PC-9 (cell line): ENCODE data around the gene STK39. TPM values are rescaled to one million over a fixed set of nuclear protein-coding genes. Genes with fewer than 3 reads are reported as not detected.

Experiments
- BruUV-seq: library from RNA; stranded (reverse); fragments of 400-500 nt; replicated peaks from 2 replicates; lab custom pipeline; 2021; lab: Mats Ljungman, UMichigan
- CTCF ChIA-PET: fragments of 300-600 bp; sonication (Branson Sonifier 250); formaldehyde crosslinking; loops from one replicate; lab custom pipeline; 2022; ENCODE audit warnings: antibody characterized with exemption; lab: Charles Lee
- POLR2A ChIA-PET: fragments of 300-600 bp; sonication (Branson Sonifier 250); formaldehyde crosslinking; loops from one replicate; lab custom pipeline; 2022; ENCODE audit warnings: antibody characterized with exemption; ENCODE audit not compliant: unreplicated experiment; lab: Charles Lee
- DNase-seq, 2 experiments: peaks; one replicate each; pipeline versions ENCODE4 v3.0.0 to v3.0.0-alpha.2; 2015 to 2022; ENCODE audit warnings: mixed read lengths in 1 of 2
- H2AFZ ChIP-seq: fragments of 200-600 bp; sonication (generic); 2 replicates; pipeline ENCODE4 v1.8.1; 2017; ENCODE audit warnings: antibody characterized with exemption
- H3F3A ChIP-seq: fragments of 200-600 bp; sonication (generic); 2 replicates; pipeline ENCODE4 v1.8.1; 2017; ENCODE audit warnings: antibody characterized with exemption, mild to moderate bottlenecking, low read depth; ENCODE audit not compliant: insufficient read depth
- H3K27ac ChIP-seq: fragments of 200-600 bp; sonication (generic); 2 replicates; pipeline ENCODE4 v1.6.1; 2016; ENCODE audit warnings: mixed run types
- H3K27me3 ChIP-seq: fragments of 200-600 bp; sonication (generic); 2 replicates; pipeline ENCODE4 v1.6.1; 2016; ENCODE audit warnings: low read depth, mixed run types; ENCODE audit not compliant: insufficient read depth
- H3K36me3 ChIP-seq: fragments of 200-600 bp; sonication (generic); 2 replicates; pipeline ENCODE4 v1.6.1; 2016; ENCODE audit warnings: low read depth, mixed run types
- H3K4me1 ChIP-seq: fragments of 200-600 bp; sonication (generic); replicated peaks from 2 replicates; pipeline ENCODE4 v1.6.1; 2016; ENCODE audit warnings: mixed run types; ENCODE audit not compliant: insufficient read depth
- H3K4me2 ChIP-seq: fragments of 200-600 bp; sonication (generic); 2 replicates; pipeline ENCODE4 v1.6.1; 2017; ENCODE audit warnings: mixed run types
- H3K4me3 ChIP-seq: fragments of 200-600 bp; sonication (generic); 2 replicates; pipeline ENCODE4 v1.6.1; 2016; ENCODE audit warnings: mixed run types
- H3K79me2 ChIP-seq: fragments of 200-600 bp; sonication (generic); 2 replicates; pipeline ENCODE4 v1.6.1; 2017; ENCODE audit warnings: low read depth, mixed run types
- H3K9me2 ChIP-seq: fragments of 200-600 bp; sonication (generic); 2 replicates; pipeline ENCODE4 v1.8.1; 2017; ENCODE audit warnings: mild to moderate bottlenecking; ENCODE audit not compliant: insufficient read depth
- H3K9me3 ChIP-seq: fragments of 200-600 bp; sonication (generic); 2 replicates; pipeline ENCODE4 v1.8.1; 2016; ENCODE audit warnings: low read depth; ENCODE audit not compliant: insufficient read depth
- H4K20me1 ChIP-seq: fragments of 200-600 bp; sonication (generic); 2 replicates; pipeline ENCODE4 v1.8.1; 2017; ENCODE audit not compliant: insufficient read depth
- CTCF ChIP-seq: fragments of 200-600 bp; sonication (generic); conservative IDR thresholded peaks from 2 replicates; pipeline ENCODE4 v1.6.1; 2017; ENCODE audit warnings: mixed run types, antibody characterized with exemption, mild to moderate bottlenecking, moderate library complexity
- EZH2 ChIP-seq: fragments of 200-600 bp; sonication (generic); IDR thresholded peaks from 2 replicates; pipeline ENCODE4 v1.8.0; 2017; ENCODE audit warnings: antibody characterized with exemption, low read depth
- intact Hi-C: fragments of 100-400 bp; cut with micrococcal nuclease; formaldehyde crosslinking; loops from one replicate; pipeline ENCODE4 v1.10.0; 2022; ENCODE audit not compliant: unreplicated experiment
- total RNA-seq: library from RNA; stranded (reverse); gene quantifications from 2 replicates; pipeline ENCODE4 v1.2.3, GENCODE V29; 2021

STK39 gene
- total RNA-seq, 1 experiment from 2014 or later: 14.5 TPM

DNA sequence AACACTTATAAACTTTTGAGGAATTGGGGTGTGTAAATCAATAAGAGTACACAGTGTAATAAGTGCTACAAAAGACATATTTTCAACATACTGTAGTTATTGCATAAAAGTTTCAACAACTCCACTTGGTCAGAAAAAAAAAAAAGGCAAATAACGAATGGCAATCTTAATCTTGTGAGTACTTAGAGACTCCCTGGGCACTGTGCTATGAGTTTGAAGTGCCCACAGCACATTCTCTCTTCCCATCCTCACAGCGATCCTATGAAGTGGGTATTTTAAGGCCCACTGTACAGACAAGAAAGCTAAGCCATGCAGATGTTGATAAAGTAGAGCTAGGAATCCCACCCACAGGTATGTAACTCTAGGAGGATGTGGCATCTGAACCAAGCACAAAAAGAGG, 112.3 kb downstream of the STK39 start:
- H3K79me2 ChIP-seq: 0 out of 2 replicates have a peak, but pooled peaks cover 6% of the 10 kb centered on the region
- POLR2A ChIA-PET: no interaction called here
- H3K27me3 ChIP-seq: no peaks in the 10 kb centered on the region
- no peaks in the 10 kb centered on the region for H4K20me1 ChIP-seq
- peaks cover 21% of the 10 kb centered on the region for H3K4me1 ChIP-seq
- CTCF ChIA-PET: no interaction called here
- no peak overlapping the region for H2AFZ ChIP-seq
- no peak overlapping the region for H3K4me3 ChIP-seq
- no peak for DNase-seq
- no peaks in the 10 kb centered on the region for H3K9me2 ChIP-seq
- H3K9me3 ChIP-seq: no peaks in the 10 kb centered on the region
- peak overlapping the region; percentile 27 for H3K4me2 ChIP-seq
- peak overlapping the region; percentile 46; the same call in 1 of the 2 replicates for H3K27ac ChIP-seq
- peaks cover 26% of the 10 kb centered on the region; the same call in 1 of the 2 replicates for H3K36me3 ChIP-seq
- intact Hi-C loops: loop anchor here (5.0 kb wide), 2 partner anchors 57 to 112 kb away; partner anchors contain the start of gene STK39
- BruUV-seq: no TSS peak
- peaks cover 11% of the 10 kb centered on the region; the same call in 1 of the 2 replicates for H3F3A ChIP-seq
- no peak for TF ChIP-seq EZH2
- no peak for TF ChIP-seq CTCF

DNA sequence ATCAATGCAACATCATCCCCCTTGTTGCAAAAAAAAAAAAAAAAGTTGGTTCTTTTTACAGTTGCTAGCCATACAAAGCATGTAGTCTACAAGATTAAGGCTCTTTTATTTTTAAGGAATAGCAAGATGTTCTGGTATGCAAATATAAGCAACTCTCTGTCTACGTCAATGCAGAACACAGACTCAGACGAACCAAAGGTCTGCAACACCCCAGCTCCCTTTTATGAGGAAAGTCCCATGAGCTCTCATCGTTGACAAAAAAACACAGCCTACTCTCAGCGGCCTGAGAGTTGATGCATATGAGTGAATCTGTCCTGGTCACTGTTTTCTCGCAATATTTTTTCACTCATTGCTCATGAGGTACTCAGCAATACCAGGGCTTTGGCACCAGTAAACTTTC, 112.9 kb downstream of the STK39 start:
- H4K20me1 ChIP-seq: no peaks in the 10 kb centered on the region
- DNase-seq: no peak
- TF ChIP-seq EZH2: no peak
- no peak for TF ChIP-seq CTCF
- no peak overlapping the region for H3K27ac ChIP-seq
- peaks cover 21% of the 10 kb centered on the region for H3K4me1 ChIP-seq
- ChIA-PET CTCF (no interaction called here), POLR2A (no interaction called here)
- no peaks in the 10 kb centered on the region for H3K27me3 ChIP-seq
- no peak overlapping the region for H3K4me2 ChIP-seq
- H3K9me2 ChIP-seq: no peaks in the 10 kb centered on the region
- H3K9me3 ChIP-seq: no peaks in the 10 kb centered on the region
- no peak overlapping the region for H2AFZ ChIP-seq
- BruUV-seq: no TSS peak
- 0 out of 2 replicates have a peak, but pooled peaks cover 6% of the 10 kb centered on the region for H3K79me2 ChIP-seq
- peaks cover 20% of the 10 kb centered on the region; the same call in 1 of the 2 replicates for H3K36me3 ChIP-seq
- H3K4me3 ChIP-seq: no peak overlapping the region
- intact Hi-C loops: no loop called here
- peaks cover 11% of the 10 kb centered on the region; the same call in 1 of the 2 replicates for H3F3A ChIP-seq

GRCh38 chr2:168132389-168132788, 115.0 kb downstream of the STK39 start:
- Histone ChIP-seq H3K27ac (no peak overlapping the region), H3K4me1 (peaks cover 21% of the 10 kb centered on the region), H4K20me1 (no peaks in the 10 kb centered on the region), H2AFZ (no peak overlapping the region), H3K4me3 (no peak overlapping the region), H3K4me2 (no peak overlapping the region), H3K36me3 (peaks cover 10% of the 10 kb centered on the region; the same call in 1 of the 2 replicates), H3K9me2 (no peaks in the 10 kb centered on the region), H3F3A (peaks cover 5% of the 10 kb centered on the region; the same call in 1 of the 2 replicates), H3K79me2 (0 out of 2 replicates have a peak, but pooled peaks cover 6% of the 10 kb centered on the region), H3K27me3 (no peaks in the 10 kb centered on the region), H3K9me3 (no peaks in the 10 kb centered on the region)
- no peak for DNase-seq
- intact Hi-C loops: no loop called here
- CTCF ChIA-PET: no interaction called here
- TF ChIP-seq CTCF (no peak), EZH2 (no peak)
- POLR2A ChIA-PET: no interaction called here
- BruUV-seq: no TSS peak
